Gastrocnemius medialis (tissue), 4 donors: ENCODE data around the gene DGKE.

ENCODE experiments used
- CTCF ChIP-seq, 5 experiments: fragments of 450-650 bp in 3 of 5; fragments of 200-600 bp in 2 of 5; sonication (generic) in 2 of 5; IDR thresholded peaks in 4 of 5; conservative IDR thresholded peaks in 1 of 5; 1 replicate in 4 of 5; 2 replicates in 1 of 5; pipeline ENCODE4 v1.5.1; 2016 to 2019; ENCODE audit warnings: antibody characterized with exemption in 5 of 5, mild to moderate bottlenecking in 3 of 5, moderate library complexity in 3 of 5
- POLR2A ChIP-seq, 2 donors: fragments of 450-650 bp; IDR thresholded peaks; one replicate each; pipeline ENCODE4 v1.6.1; 2017; ENCODE audit warnings: antibody characterized with exemption in 2 of 2, mild to moderate bottlenecking in 2 of 2, moderate library complexity in 2 of 2

- TF ChIP-seq CTCF (IDR thresholded peaks at IDR 0.05 in 4 of 5, conservative IDR thresholded peaks at IDR 0.05 in 1 of 5) (no peak), POLR2A (IDR thresholded peaks at IDR 0.05) (no peak)
Observed at GRCh38 chr17:56866076-56866475, 32.1 kb downstream of the DGKE start.
